GM19463 (cell line): ENCODE measurements around the gene MYLK.

Experiments used
- ATAC-seq: cut with Tn5 transposase; IDR thresholded peaks from one replicate; pipeline ENCODE4 v1.9.1; 2021; ENCODE audit warnings: mild to moderate bottlenecking, moderate library complexity; ENCODE audit not compliant: unreplicated experiment

Gene MYLK

GRCh38 chr3:123684209-123684608 lies 199.9 kb downstream of the MYLK start:
- ATAC-seq, result no peak

DNA sequence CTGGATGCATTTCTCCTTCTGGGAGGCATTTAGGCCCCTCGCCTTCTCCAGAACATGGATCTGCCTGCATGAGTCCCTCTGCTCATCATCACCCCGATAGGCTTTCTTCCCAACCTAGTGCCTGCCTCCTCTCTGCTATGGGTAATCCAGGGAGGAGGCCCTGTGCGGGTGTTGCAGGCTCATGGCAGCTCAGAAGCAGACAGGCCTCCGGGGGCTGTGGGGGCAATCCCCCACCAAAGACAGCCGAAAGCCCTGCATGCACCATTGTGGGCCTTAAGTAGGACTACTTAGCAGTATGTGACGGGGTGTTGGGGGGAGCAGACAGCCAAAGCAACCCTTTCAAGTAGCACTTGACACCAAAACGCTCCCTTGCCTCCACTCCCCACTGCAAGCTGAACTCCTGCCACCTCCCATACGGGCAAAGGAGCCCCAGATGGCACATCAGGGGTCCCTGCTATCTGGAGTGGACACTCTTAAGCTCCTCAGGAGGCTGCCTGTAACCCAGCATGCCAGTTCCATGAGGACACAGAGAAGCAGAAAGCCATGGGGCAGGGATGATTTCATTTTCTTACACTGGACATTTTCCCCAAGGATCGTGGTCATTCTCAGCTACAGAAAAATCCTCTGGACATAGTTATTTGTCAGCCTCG lies 200.5 kb downstream of the MYLK start:
- ATAC-seq, result no peak

DNA sequence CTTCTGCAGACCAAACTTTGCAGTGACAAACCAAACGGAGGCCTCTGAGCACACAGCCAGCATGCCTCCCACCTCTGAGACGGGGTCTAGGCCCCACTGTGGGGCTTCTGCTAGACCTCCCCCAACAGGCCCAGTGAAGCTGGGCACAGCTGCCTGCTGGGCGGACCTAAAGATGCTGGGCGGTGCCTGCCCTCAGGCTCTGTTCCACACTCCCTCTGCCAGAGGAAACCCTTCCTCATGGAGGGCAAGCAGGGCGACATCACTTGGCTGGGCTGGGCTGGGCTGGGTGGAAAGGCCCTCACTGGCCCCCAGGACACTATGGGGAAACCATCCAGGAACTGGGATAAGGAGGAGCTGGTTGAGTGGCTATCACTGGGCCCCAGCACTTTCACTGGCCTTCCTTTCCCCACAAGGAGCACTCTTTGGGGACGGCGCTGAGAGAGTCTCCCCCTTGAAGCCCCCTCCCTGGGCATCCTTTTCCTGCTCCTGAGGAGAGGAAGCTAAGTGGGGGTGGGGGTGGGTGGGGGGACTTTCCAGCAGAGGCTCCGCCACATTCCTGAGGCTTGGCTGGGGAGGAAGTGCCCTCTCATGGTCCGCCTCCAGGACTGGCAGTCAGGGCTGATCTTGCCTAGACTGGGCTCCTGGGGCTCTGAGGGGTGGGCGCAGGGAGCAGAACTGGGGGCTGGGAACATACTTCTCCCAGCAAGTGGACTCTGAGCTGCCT lies 201.2 kb downstream of the MYLK start:
- ATAC-seq, result no peak

GRCh38 chr3:123682302-123682701 lies 201.8 kb downstream of the MYLK start:
- ATAC-seq, result no peak

GRCh38 chr3:123679712-123680386 lies 204.3 kb downstream of the MYLK start:
- no peak for ATAC-seq

DNA sequence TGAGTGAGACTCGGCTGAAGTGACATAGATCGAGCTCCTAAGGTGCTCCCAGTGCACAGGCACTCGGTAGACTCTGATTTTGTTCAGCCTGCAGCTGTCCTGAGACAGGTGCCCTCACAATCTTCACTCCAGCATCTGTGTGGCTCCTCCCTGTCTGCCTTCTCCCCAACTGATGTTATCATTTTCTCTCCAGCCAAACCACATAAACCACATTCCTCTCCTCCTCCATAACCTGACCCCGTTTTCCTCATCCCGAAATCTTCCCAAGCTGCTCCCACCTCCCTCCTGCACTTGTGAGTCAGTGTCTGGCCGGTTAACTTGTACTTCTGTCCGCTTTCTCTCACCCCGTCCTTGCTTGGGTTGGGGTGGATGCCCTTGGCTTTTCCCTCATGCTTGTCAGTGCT lies 206.0 kb downstream of the MYLK start:
- ATAC-seq, result no peak

- ATAC-seq, result no peak
These were observed 211.5 kb downstream of the MYLK start for GRCh38 chr3:123672429-123673146.

GRCh38 chr3:123670743-123671142 lies 213.4 kb downstream of the MYLK start:
- no peak for ATAC-seq

GRCh38 chr3:123668906-123669305 lies 215.2 kb downstream of the MYLK start:
- no peak for ATAC-seq

DNA sequence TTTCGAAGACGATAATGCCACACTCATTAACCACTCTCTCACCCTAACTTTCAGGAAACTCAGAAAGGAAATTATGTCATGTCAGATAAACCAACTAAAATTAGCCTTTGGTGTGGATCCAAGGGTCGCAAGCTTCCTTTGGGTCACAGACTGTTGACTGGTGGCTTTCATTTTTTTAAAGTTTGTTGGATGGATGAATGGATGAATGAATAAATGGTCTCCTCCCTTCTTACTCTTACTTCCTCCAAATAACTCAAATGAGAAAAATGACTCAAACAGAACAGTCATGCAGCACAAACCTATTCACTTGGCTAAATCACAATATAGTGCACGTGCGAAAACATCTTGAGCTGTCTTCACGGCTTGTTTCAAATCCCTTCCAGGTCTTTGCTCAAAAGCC lies 216.3 kb downstream of the MYLK start:
- ATAC-seq, result no peak

DNA sequence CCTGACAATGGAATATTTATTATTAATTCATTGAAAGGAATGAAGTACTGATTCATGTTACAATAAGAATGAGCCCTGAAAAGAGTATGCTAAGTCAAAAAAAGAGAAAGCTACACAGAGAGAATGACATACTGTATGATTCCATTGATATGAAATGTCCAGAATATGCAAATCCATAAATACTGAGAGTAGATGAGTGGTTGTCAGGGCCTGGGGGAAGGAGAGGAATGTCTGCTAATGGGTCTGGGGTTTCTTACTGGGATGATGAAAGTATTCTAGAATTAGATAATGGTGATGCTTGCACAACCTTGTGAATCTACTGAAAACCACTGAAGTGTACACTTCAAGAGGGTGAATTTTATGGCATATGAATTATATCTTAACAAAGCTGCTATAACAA lies 219.4 kb downstream of the MYLK start:
- ATAC-seq, result no peak

DNA sequence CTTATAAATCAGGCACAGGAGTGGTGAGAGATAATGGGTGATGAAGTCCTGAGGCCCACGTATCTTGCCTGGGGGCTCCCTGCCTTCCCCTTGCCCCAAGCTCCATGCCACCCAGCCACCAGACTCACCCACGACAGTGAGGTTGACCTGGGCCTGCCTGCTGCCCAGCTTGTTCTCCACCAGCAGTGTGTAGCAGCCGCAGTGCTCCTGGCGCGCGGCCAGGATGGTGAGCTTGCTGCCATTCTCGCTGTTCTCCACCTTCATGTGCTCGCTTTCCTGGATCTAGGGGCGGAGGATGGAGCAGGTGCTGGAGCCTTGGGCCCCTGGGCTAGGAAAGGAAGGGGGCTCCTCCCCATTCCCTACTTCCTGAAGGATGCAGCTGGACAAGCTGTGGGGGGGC lies 220.2 kb downstream of the MYLK start:
- no peak for ATAC-seq

GRCh38 chr3:123661973-123662372 lies 222.2 kb downstream of the MYLK start:
- ATAC-seq, result no peak

DNA sequence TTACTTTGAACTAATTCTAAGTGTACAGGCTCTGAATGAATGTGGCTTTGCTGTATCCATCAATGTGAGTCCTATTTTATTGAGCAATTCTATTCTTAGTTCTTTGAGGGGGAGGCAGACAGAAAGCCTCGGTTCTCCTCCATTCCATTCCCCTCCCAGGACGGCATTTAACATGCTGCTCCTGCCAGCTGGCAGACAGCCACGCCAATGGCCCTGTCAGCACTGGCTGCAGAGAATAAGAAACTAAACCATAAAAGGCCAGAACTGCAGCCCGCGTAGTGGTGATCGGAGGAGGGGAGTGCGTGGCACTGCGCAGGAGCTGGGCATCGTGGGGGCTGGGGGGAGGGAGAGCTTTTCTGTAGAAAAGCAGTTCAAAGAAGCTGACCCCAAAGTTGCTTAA lies 223.2 kb downstream of the MYLK start:
- ATAC-seq, result no peak

DNA sequence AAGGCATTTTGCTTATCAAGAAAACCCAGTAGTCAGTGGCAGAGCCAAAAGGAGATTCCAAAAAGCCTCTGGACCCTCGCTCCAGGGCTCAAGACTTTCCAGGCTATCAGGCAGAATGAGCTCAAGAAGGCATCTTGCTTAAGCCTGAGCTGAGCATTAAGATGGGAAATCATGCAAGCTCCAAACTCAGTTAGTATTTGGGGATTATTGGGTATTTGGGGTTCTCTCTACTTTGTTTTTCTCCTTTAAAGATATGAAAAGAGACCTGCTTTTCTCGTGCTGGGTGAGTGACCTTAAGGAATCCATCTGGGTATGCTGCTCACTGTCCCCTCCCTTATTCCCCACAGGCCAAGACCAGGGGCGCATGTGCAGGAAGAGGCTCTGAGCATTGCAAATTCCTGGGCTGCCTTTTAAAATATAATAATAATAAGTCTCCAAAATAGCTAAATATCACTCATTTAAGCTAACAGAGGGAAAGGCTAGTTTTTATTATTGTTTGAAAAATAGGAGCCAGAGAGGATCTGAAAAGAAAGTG lies 223.9 kb downstream of the MYLK start:
- no peak for ATAC-seq

GRCh38 chr3:123658852-123659206 lies 225.3 kb downstream of the MYLK start:
- ATAC-seq, result no peak

- ATAC-seq, result no peak
These were observed 225.8 kb downstream of the MYLK start for GRCh38 chr3:123658118-123658851.

DNA sequence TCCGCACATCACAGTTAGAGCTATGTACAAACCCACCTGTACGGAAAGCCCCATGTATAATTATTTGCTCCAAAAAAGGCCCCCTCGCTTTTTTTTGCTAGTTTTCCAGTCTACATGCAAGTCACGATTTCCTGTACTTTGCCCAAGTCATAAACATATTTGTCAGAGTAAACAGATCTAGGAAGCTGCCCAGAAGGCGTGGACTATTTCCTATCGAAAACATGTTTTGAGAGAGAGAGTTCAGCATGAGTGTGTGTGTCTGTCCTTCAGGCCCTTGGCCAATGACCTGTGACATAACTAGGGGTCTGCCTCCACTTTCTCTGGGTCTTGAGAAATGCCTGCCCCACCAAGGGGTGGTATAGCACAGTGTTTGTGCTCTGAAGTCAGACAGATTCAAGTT lies 226.6 kb downstream of the MYLK start:
- no peak for ATAC-seq

DNA sequence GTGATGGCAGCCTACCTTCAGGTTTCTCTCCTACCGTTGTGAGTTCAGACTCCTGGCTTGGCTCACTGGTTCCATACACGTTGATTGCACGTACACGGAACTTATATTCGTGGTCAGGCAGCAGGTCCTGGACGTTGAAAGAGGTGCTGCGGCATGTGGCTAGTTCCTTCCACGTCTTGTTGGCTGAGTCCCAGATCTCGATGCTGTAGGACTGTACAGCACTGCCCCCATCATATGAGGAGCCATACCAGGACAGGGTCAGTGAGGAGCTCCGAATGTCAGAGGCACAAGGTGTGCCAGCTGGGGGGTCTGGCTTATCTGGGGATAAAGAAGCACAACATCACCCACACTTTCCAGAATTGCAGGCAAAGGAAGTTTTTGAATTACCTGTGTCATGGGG lies 227.0 kb downstream of the MYLK start:
- ATAC-seq, result no peak

DNA sequence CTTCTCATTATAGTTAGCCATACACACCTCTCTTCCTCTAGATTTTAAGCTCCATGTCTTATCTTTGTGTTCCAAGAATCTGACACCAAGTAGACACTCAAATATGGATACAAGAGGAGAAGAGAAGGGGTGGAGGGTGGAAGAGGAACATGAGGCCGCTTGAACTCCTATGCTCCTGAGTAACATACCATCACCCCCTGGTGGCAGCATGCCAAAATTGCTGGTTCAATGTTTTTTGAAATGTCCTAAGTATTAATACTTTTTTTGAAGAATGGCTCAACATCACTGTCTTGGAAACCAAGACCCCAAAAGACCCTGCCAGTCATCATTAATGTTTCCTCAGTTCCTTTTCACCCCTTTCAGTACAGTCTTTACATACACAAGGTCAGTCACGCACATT lies 227.4 kb downstream of the MYLK start:
- ATAC-seq, result no peak

DNA sequence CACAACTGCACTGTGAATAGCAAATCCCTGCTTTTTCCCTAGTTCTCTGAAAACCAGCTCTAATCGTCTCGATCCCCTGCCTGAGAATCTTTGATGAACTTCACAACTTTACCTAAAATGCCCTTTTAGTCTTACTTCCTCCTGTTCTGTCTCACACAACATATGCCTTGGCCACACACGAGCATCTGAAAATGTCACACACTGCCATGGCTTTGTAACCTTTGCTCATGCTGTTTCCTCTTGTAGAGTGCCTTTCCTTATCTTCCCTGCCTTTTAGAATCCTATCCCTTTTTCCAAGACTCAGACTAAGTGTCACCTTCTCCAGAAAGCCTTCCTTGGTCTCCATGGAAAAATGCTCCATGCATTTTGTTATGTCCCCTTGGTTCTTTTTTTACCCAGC lies 227.9 kb downstream of the MYLK start:
- no peak for ATAC-seq
